SKM-1 (cell line): ENCODE measurements around the gene NOL4L.
"Not testable (repeated sequence)": the region's sequence is repeated elsewhere in the genome, so short reads cannot be mapped to it uniquely, and the experiment has no call there.

Source experiments
- DNase-seq: peaks from one replicate; lab custom pipeline; 2025; ENCODE audit not compliant: unreplicated experiment; lab: John Stamatoyannopoulos, UW

NOL4L gene

GRCh38 chr20:32597714-32598113 lies 12.6 kb upstream of the NOL4L start:
- no peak for DNase-seq

DNA sequence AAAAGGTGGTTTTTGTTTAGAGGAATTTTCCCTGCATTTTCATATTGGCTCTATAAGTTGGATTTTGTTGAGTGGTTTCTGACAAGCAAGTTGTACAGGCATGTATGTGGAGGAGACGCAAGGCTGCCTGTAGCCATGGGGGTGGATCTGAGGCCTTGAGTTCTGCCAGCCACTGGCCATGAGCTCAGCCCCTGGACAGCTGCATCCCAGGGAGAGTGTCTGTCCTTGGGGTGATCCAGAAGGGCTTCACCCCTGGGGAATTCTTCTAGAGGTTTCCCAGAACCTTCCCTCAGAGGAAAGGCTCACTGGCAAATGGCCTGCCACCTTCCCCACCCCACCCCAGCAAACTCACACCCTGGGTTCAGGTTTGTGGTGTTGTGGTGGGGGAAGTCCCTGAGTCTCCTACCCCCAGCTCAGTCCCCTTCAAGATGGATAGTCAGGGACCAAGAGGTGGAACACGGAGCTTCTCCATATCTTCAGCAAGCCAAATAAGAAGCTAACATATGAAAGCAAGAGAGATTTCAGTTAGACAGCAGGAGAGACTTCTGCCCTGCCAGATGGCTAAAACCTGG lies 11.6 kb upstream of the NOL4L start:
- DNase-seq = no peak

DNA sequence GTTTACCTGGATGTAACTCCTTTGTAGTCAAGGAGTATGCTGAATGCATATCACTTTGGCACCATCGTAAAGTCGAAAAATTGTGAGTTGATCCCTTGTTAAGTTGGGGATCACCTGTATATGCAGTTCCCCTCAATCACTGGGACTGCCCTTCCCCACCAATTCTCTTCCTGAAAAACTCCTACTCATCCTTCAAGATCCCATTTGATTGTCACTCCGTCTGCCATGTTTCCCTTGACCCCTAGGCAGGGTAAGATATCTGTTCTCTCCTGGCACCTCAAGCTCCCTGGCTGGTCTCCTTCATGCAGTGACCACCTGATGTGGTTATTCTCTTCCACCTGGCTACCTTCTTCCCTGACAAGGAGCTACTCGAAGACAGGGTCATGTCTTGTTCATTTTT lies 10.0 kb upstream of the NOL4L start:
- DNase-seq = no peak

DNA sequence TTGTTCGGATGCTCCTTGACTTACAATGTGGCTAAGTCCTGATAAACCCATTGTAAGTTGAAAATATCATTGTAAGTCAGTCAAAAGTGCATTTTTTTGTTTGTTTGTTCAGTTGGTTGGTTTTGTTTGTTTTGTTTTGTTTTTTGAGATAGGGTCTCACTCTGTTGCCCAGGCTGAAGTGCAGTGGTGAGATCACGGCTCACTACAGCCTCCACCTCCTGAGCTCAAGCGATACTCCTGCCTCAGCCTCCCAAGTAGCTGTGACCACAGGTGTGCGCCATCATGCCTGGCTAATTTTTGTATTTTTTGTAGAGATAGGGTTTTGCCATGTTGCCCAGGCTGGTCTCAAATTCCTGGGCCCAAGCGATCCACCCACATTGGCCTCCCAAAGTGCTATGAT lies 9.5 kb upstream of the NOL4L start:
- not testable (repeated sequence) for DNase-seq

GRCh38 chr20:32594204-32594603 lies 9.1 kb upstream of the NOL4L start:
- no peak for DNase-seq

- DNase-seq = not testable (repeated sequence)
These were observed 7.5 kb upstream of the NOL4L start for GRCh38 chr20:32592616-32593015.

- DNase-seq = no peak
These were observed 6.9 kb upstream of the NOL4L start for GRCh38 chr20:32592022-32592421.

GRCh38 chr20:32589769-32590168 lies 4.6 kb upstream of the NOL4L start:
- DNase-seq = no peak

GRCh38 chr20:32589256-32589655 lies 4.1 kb upstream of the NOL4L start:
- DNase-seq = no peak

DNA sequence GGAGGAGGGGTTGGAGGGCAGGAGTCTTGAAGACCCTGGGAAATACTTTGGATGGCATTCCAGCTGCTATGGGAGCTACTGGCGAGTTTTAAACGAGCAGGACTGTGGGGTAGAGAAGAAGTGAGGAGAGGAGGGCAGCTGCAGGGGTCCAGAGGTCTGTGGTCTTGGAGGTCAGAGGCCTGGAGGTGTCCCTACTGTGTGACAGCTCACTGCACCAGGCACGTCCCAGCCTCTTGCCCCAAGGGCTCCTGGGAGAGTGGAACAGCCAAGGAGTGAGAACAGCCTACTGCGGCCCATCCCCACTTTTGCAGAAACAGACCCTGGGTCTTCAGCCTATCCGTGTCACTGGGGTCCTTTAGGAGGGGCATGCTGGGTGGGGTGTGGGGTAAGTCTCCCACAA lies 2.9 kb upstream of the NOL4L start:
- DNase-seq = no peak

DNA sequence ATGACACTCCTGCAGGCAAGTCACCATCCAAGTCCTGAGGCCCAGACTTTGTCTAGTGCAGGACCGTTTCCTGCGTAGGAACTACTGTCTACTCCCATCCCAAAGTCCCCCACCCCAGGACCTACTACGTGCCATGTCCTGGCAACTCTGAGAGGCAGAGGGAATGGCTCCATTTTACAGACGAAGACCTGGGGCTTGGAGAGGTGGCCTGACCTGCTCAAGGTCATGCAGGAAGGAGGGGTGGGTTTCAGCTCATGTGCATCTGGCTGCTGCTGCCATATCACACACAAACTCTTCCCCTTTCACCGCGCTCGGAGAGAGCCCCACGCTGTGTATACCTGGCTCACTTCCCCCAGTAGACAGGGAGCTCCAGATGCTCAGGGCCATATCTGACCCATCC lies 1.2 kb upstream of the NOL4L start:
- no peak for DNase-seq

GRCh38 chr20:32585586-32586127 lies 524 bp upstream of the NOL4L start:
- no peak for DNase-seq

DNA sequence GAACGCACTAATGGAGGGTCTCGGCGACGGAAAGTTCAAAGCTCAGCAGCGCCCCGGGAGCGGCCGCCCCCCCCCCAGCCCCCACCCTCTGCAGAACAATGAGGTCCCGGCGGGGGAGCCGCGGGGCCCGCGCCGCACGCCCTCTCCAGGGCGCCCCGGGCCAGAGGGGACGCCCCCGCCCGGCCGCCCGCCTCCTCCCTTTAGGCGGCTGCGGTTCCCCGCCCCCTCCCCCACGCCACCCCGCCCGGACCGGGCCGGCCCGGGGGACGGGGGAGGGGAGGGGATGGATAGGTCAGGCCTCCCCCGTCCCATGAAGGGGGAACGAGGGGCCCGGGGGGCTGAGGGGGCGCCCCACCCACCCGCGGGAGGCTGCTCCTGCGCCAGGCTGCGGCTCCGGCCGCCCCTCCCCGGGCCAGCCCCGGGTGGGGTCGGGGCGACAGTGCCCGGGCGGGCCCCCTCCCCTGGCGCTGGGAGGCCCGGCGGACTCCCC lies 1.5 kb downstream of the NOL4L start:
- no peak for DNase-seq

- no peak for DNase-seq
These were observed 2.2 kb downstream of the NOL4L start for GRCh38 chr20:32582659-32583580.

- DNase-seq = no peak
These were observed 3.1 kb downstream of the NOL4L start for GRCh38 chr20:32581839-32582658.

- DNase-seq = no peak
These were observed 3.9 kb downstream of the NOL4L start for GRCh38 chr20:32580970-32581838.

DNA sequence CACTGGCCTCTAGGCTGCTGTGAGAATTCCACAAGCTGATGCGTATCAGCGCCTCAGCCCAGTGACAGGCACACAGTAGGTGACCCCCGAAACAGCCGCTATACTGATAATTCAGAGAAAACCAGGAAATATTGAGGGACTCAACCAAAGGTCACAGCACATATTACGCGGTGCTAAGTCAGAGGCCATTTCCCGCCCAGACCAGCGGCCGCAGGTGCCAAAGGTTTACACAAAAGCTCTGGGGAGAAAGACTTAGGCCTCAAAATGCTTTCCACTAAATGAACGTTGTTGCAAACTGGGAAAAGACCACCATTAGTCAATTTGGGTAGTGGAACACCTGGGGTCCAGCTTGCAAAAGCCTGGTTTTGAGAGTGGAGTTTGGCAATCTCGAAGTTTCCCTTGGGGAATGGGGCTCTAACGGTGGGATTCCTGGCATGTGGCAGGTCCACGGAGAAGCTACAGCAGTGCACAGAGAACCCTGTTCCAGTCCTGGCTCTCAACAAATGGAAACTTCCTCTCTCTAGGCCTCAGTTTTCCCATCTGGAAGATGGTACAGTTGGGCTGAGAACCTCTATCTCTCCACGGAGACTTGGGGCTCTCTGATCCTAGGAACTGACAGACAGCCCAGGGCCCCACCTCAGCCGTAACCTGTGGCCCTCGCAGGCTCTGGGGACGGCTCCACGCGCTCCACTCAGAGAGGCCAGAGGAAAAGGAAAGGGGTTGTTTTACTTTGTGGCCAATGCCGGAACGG lies 4.7 kb downstream of the NOL4L start:
- DNase-seq = no peak

- no peak for DNase-seq
These were observed 6.2 kb downstream of the NOL4L start for GRCh38 chr20:32578840-32579390.

DNA sequence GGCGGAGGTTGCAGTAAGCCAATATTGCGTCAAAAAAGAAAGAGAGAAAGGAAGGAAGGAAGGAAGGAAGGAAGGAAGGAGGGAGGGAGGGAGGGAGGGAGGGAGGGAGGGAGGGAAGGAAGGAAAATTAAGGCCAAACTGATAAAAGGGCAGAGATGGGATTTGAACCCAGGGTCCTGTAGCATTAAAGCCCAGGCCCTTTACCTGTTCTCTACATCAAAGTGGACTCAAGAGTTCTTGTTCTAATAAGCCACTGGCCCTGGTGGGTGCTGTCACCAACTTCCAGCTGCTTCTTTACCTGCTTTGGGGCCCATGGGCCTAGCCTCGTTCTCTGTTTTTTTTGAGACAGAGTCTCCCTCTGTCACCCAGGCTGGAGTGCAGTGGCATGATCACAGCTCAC lies 7.1 kb downstream of the NOL4L start:
- not testable (repeated sequence) for DNase-seq
